Heart left ventricle (tissue), 13 donors: ENCODE measurements around the gene FBXW8.

Source experiments
- POLR2A ChIP-seq, 2 donors: fragments of 450-650 bp; IDR thresholded peaks; one replicate each; pipeline ENCODE4 v1.6.1; 2017; ENCODE audit warnings: antibody characterized with exemption in 2 of 2, mild to moderate bottlenecking in 2 of 2, moderate library complexity in 2 of 2
- TF ChIP-seq, protein P1 (sequence below), 12 donors: fragments of 200-600 bp; sonication (generic) in 4 of 12; IDR thresholded peaks; one replicate each; pipeline versions ENCODE4 v1.5.0 to v1.8.0; 2018 to 2022; ENCODE audit warnings: antibody characterized with exemption in 12 of 12, mild to moderate bottlenecking in 5 of 12
- donor health status: ischemic (EF 13 %, LVEDD 7.1; RV severe dilation, severe dysfunction).
- donor health status: DM: no; HTN: yes; CAD: no.
- donor health status: DM: no; HTN: no; CAD: no.
- donor health status: ischemic (EF 25% LVEDD 6.9; RV normal size, moderate dysfunction).
- donor health status: ischemic (EF 25% LVEDD 5.7; RV mildly dilated, moderate dysfunction).
- donor health status: ischemic (EF 35%, LVEDD 5.7; RV mildly dilated, moderate dysfunction).
- donor health status: nonischemic (EF 11% LVEDD 7.7; RV severe dilation, severe dysfunction).
- donor health status: DM: yes; HTN: yes; CAD: no.
- donor health status: PGD.
- donor health status: ischemic (EF 29% LVEDD 5.4; RV normal size, mild dysfunction).
- donor health status: nonischemic (EF 23%, LVEDD 6.1; RV moderate dilation, normal function).

GRCh38 chr12:117046425-117046824, 135.7 kb downstream of the FBXW8 start:
- TF ChIP-seq, protein P1, sequence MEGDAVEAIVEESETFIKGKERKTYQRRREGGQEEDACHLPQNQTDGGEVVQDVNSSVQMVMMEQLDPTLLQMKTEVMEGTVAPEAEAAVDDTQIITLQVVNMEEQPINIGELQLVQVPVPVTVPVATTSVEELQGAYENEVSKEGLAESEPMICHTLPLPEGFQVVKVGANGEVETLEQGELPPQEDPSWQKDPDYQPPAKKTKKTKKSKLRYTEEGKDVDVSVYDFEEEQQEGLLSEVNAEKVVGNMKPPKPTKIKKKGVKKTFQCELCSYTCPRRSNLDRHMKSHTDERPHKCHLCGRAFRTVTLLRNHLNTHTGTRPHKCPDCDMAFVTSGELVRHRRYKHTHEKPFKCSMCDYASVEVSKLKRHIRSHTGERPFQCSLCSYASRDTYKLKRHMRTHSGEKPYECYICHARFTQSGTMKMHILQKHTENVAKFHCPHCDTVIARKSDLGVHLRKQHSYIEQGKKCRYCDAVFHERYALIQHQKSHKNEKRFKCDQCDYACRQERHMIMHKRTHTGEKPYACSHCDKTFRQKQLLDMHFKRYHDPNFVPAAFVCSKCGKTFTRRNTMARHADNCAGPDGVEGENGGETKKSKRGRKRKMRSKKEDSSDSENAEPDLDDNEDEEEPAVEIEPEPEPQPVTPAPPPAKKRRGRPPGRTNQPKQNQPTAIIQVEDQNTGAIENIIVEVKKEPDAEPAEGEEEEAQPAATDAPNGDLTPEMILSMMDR (IDR thresholded peaks at IDR 0.05) = no peak
- TF ChIP-seq POLR2A (IDR thresholded peaks at IDR 0.05) = no peak
